Progenitor cell of endocrine pancreas (in vitro differentiated cells): ENCODE measurements around the gene CCDC150. TPM values are rescaled to one million over a fixed set of nuclear protein-coding genes. Genes with fewer than 3 reads are reported as not detected.
"Not testable (repeated sequence)": the region's sequence is repeated elsewhere in the genome, so short reads cannot be mapped to it uniquely, and the experiment has no call there.

Experiments used
- DNase-seq: peaks from one replicate; pipeline ENCODE4 v3.0.0; 2021; ENCODE audit warnings: low spot score; ENCODE audit not compliant: unreplicated experiment
- H3K27ac Mint-ChIP-seq: 2 replicates; pipeline ENCODE4 v1.8.0; 2021; ENCODE audit warnings: mild to moderate bottlenecking, moderate library complexity, mixed read lengths
- H3K27me3 Mint-ChIP-seq: 2 replicates; pipeline ENCODE4 v1.8.0; 2021; ENCODE audit warnings: mixed read lengths
- H3K36me3 Mint-ChIP-seq: 2 replicates; pipeline ENCODE4 v1.8.0; 2022; ENCODE audit warnings: mixed read lengths; ENCODE audit not compliant: insufficient read depth
- H3K4me1 Mint-ChIP-seq: 2 replicates; pipeline ENCODE4 v1.8.0; 2021; ENCODE audit warnings: low read depth, mixed read lengths
- H3K4me3 Mint-ChIP-seq: 2 replicates; pipeline ENCODE4 v1.8.0; 2021; ENCODE audit warnings: low read depth, mild to moderate bottlenecking, moderate library complexity, mixed read lengths
- H3K9me3 Mint-ChIP-seq: 2 replicates; pipeline ENCODE4 v1.8.0; 2021; ENCODE audit warnings: low read depth, mixed read lengths
- total RNA-seq: library from RNA; stranded (reverse); gene quantifications from 2 replicates; pipeline ENCODE4 v1.2.1, GENCODE V29; 2021
- TF ChIP-seq, protein P1 (sequence below): fragments of 200-600 bp; sonication (generic); IDR thresholded peaks from one replicate; pipeline ENCODE4 v1.5.0; 2021; ENCODE audit warnings: antibody characterized with exemption, mild to moderate bottlenecking; ENCODE audit not compliant: unreplicated experiment

Gene CCDC150
- total RNA-seq, 1 donor from 2014 or later: 40.1 TPM

DNA sequence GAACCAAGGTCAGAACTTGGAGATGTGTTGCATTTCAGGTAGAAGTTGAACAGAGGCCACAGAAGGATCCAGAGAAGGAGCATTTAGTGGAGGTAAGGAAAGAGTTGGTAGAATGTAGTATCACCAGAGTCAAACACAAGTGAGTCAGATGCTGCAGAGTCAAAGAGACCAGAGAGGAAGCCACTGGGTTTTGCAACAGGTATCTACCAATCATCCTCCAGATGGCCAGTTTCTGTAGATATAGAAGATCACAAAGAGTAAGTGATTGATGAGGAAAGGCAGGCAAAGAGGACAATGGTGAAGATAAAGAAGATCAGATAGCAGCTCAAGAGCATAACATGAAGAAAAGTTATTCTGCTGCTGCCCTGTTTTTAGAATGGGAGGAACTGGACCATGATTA is 84.1 kb downstream of the CCDC150 start:
- Mint-ChIP-seq H3K27ac (no peak overlapping the region), H3K27me3 (no peaks in the 10 kb centered on the region), H3K4me3 (no peak overlapping the region), H3K9me3 (no peaks in the 10 kb centered on the region), H3K4me1 (peaks cover 17% of the 10 kb centered on the region), H3K36me3 (peaks cover 18% of the 10 kb centered on the region)
- TF ChIP-seq, protein P1, sequence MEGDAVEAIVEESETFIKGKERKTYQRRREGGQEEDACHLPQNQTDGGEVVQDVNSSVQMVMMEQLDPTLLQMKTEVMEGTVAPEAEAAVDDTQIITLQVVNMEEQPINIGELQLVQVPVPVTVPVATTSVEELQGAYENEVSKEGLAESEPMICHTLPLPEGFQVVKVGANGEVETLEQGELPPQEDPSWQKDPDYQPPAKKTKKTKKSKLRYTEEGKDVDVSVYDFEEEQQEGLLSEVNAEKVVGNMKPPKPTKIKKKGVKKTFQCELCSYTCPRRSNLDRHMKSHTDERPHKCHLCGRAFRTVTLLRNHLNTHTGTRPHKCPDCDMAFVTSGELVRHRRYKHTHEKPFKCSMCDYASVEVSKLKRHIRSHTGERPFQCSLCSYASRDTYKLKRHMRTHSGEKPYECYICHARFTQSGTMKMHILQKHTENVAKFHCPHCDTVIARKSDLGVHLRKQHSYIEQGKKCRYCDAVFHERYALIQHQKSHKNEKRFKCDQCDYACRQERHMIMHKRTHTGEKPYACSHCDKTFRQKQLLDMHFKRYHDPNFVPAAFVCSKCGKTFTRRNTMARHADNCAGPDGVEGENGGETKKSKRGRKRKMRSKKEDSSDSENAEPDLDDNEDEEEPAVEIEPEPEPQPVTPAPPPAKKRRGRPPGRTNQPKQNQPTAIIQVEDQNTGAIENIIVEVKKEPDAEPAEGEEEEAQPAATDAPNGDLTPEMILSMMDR: no peak
- no peak for DNase-seq

DNA sequence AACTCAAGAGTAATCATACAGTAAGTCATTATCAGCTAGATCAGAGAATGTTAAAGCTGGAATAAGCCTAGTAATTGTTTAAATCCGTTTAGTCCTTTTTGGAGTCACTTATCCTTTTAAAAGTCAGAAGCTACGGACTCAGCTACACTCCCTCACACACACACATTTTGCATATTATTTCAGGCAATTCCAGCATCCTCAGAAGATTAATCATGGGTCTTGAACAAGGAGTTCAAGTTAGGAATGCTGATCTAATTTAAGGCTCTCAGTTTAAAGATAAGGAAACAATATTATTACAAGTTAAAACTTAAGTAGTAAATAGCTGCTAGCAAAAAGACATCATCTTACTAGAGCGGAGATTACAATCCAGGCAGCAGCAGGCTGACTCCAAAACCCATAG is 85.7 kb downstream of the CCDC150 start:
- Mint-ChIP-seq H3K36me3 (peaks cover 19% of the 10 kb centered on the region), H3K4me1 (peaks cover 23% of the 10 kb centered on the region), H3K27ac (no peak overlapping the region), H3K27me3 (no peaks in the 10 kb centered on the region), H3K4me3 (no peak overlapping the region), H3K9me3 (no peaks in the 10 kb centered on the region)
- TF ChIP-seq, protein P1: no peak
- no peak for DNase-seq

DNA sequence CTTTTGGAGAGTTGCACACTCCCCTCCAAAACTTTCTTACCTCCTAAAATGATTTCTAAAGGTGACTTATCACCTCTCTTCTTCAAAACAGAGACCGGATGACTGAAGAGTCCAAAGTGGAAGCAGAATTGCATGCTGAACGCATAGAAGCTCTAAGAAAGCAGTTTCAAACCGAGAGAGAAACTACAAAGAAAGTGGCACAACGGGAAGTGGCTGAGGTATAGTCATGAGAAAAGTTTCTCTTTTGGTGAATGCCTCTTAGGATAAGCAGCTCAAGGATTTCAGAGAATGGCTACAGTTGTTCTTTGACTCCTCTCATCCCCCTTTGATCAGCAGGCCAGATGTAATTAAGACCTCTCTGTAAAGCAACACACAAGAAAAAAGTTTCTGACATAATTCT is 86.4 kb downstream of the CCDC150 start:
- H3K4me1 Mint-ChIP-seq: peaks cover 21% of the 10 kb centered on the region
- H3K27me3 Mint-ChIP-seq: no peaks in the 10 kb centered on the region
- H3K4me3 Mint-ChIP-seq: no peak overlapping the region
- TF ChIP-seq, protein P1: no peak
- DNase-seq: no peak
- H3K9me3 Mint-ChIP-seq: no peaks in the 10 kb centered on the region
- H3K27ac Mint-ChIP-seq: no peak overlapping the region
- H3K36me3 Mint-ChIP-seq: peaks cover 19% of the 10 kb centered on the region

DNA sequence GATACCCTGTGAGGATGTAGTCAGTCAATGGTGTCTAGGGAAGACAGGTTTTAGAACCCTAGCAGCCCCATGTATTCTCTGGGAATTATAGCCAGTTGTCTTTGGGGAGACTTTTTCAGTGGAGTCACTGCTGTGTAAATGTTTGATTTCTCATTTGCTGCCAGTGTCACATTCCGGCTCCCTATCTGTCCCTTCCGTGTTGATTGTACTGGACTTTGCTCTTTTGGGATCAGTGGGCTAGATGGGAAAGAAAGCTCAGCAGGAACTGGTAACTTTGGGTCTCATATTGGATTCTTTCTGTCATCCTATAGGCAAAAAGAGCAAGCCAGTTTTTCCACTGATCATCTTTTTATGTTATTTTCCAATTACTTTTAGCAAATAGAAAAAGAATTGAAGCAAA is 89.9 kb downstream of the CCDC150 start:
- peak overlapping the region; percentile 10 for H3K4me3 Mint-ChIP-seq
- TF ChIP-seq, protein P1: no peak
- H3K27ac Mint-ChIP-seq: peak overlapping the region; percentile 91
- H3K4me1 Mint-ChIP-seq: peaks cover 19% of the 10 kb centered on the region
- H3K36me3 Mint-ChIP-seq: peaks cover 21% of the 10 kb centered on the region
- no peaks in the 10 kb centered on the region for H3K9me3 Mint-ChIP-seq
- no peaks in the 10 kb centered on the region for H3K27me3 Mint-ChIP-seq
- no peak for DNase-seq

DNA sequence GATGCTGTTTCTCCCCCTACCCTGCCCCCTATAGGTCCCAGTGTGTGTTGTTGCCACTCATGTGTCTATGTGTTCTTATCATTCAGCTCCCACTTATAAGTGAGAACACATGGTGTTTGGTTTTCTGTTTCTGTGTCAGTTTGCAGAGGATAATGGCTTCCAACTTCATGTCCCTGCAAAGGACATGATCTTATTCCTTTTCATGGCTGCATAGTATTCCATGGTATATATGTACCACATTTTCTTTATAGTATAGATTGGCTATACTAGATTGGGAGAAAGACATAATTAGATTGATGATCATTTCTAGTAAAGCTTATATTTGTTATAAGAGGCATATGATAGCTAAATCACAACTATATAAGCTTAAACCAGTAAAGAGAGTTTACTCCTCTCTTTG is 97.1 kb downstream of the CCDC150 start:
- H3K27ac Mint-ChIP-seq, DNase-seq, H3K4me1 Mint-ChIP-seq, H3K27me3 Mint-ChIP-seq, H3K4me3 Mint-ChIP-seq: not testable (repeated sequence)
- peaks cover 31% of the 10 kb centered on the region for H3K9me3 Mint-ChIP-seq
- H3K36me3 Mint-ChIP-seq: peaks cover 52% of the 10 kb centered on the region

DNA sequence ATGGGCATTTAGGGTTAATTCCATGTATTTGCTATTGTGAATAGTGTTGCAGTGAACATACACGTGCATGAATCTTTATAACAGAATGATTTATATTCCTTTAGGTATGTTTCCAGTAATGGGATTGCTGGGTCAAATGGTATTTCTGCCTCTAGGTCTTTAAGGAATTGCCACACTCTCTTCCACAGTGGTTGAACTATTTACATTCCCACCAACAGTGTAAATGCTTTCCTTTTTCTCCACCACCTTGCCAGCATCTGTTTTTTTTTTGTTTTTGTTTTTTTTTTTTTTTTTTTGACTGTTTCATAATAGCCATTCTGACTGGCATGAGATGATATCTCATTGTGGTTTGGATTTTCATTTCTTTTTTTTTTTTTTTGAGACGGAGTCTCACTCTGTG is 97.5 kb downstream of the CCDC150 start:
- TF ChIP-seq, protein P1: no peak

More for the DNA sequence above, 97.5 kb downstream of the CCDC150 start:
- Mint-ChIP-seq H3K4me3 (no peak overlapping the region), H3K4me1 (no peaks in the 10 kb centered on the region), H3K9me3 (peaks cover 31% of the 10 kb centered on the region), H3K36me3 (peaks cover 54% of the 10 kb centered on the region), H3K27ac (no peak overlapping the region), H3K27me3 (no peaks in the 10 kb centered on the region)
- DNase-seq: no peak
